ENCODE data around the gene MESP2. TPM values are rescaled to one million over a fixed set of nuclear protein-coding genes. Genes with fewer than 3 reads are reported as not detected.

The MESP2 gene
- polyA plus RNA-seq, 1 of the 3 experiments (the other 2 are of a cell fraction) = 0.31 TPM

DNA sequence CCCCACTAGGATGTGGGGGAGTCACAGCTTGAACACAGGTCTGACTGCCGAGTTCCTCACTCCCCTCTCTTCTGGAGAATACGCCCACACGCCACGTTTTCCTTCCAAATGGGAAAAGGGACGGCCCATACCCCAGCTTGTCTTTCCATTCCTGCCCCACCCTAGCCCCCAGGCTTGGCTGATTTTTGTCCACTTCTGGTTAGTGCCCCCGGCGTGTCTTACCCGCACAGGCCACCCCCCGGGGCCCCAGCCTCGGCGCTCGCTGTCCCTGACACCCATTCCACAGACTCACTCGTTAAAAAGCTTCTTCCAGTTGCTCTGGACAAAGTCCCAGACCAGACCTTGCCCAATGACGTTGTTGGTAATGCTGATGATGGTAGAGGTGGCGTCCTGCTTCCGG is 14.5 kb downstream of the MESP2 start (continued):
- TF ChIP-seq RXRA (IDR thresholded peaks at IDR 0.05; ENCODE audit: borderline replicate concordance, low read depth) = no peak
- no peak for TF ChIP-seq MEF2A (IDR thresholded peaks at IDR 0.05; ENCODE audit: borderline replicate concordance, low read depth)
- TF ChIP-seq, protein P1, sequence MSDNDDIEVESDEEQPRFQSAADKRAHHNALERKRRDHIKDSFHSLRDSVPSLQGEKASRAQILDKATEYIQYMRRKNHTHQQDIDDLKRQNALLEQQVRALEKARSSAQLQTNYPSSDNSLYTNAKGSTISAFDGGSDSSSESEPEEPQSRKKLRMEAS (IDR thresholded peaks at IDR 0.05; ENCODE audit: low read depth) = no peak
- no peak for TF ChIP-seq ELF1 (IDR thresholded peaks at IDR 0.05)
- TF ChIP-seq NRF1 (IDR thresholded peaks at IDR 0.05; ENCODE audit: low read depth, low read length) = no peak
- TF ChIP-seq USF1 (IDR thresholded peaks at IDR 0.05; ENCODE audit: borderline replicate concordance, low read depth) = no peak

- H3K4me2 ChIP-seq = no peak overlapping the region
- peaks cover 0 to 11% of the 10 kb centered on the region in 2 experiments for H3K36me3 ChIP-seq (replicated peaks in 1 of 2; ENCODE audit: control insufficient read depth in 1 of 2, insufficient read depth in 2 of 2, low read length in 1 of 2)
- no peak overlapping the region for H2AFZ ChIP-seq (ENCODE audit: low read depth)
- H3K27me3 ChIP-seq (ENCODE audit: insufficient read depth) = no peaks in the 10 kb centered on the region
- no peak overlapping the region for H3K27ac ChIP-seq (ENCODE audit: low read depth in 2 of 2, low read length in 1 of 2)
- H3F3A ChIP-seq (replicated peaks; ENCODE audit: insufficient read depth) = peaks cover 7% of the 10 kb centered on the region
- ChIA-PET POLR2A (no interaction called here), CTCF (no interaction called here)
- DNase-seq = no peak
- 95% methylated on average over 19 of the region's 22 CpGs for WGBS (ENCODE audit: low lambda C conversion rate)
- no peak overlapping the region for H3K9ac ChIP-seq
- no peak overlapping the region for H3K4me3 ChIP-seq (ENCODE audit: low read depth in 2 of 2, low read length in 1 of 2)
- peaks cover 11% of the 10 kb centered on the region; the same call in 1 of the 2 replicates for H3K9me3 ChIP-seq
- no peaks in the 10 kb centered on the region for H3K9me2 ChIP-seq
- H4K20me1 ChIP-seq (ENCODE audit: insufficient read depth) = no peaks in the 10 kb centered on the region
- TF ChIP-seq NFIC (IDR thresholded peaks at IDR 0.05; ENCODE audit: borderline replicate concordance) (no peak), TCF12 (IDR thresholded peaks at IDR 0.05) (no peak), REST (IDR thresholded peaks at IDR 0.05; ENCODE audit: low read depth, low read length) (no peak), MXI1 (IDR thresholded peaks at IDR 0.05; ENCODE audit: low read depth, low read length) (no peak), TEAD4 (IDR thresholded peaks at IDR 0.05; ENCODE audit: borderline replicate concordance, insufficient read depth) (no peak), CTCF (IDR thresholded peaks at IDR 0.05) (no peak), SIN3A (IDR thresholded peaks at IDR 0.05; ENCODE audit: borderline replicate concordance, low read depth, low read length) (no peak), YY1 (IDR thresholded peaks at IDR 0.05; ENCODE audit: low read depth) (no peak)
- no peaks in the 10 kb centered on the region for H3K4me1 ChIP-seq (ENCODE audit: control insufficient read depth in 1 of 2, insufficient read depth in 2 of 2, low read depth in 1 of 2, low read length in 1 of 2)
- no peaks in the 10 kb centered on the region for H3K79me2 ChIP-seq (ENCODE audit: insufficient read depth)
Observed at GRCh38 chr15:89792106-89792805, 16.1 kb downstream of the MESP2 start.

Data from SK-N-SH (cell line).